ENCODE measurements around the gene PDIA2.

DNA sequence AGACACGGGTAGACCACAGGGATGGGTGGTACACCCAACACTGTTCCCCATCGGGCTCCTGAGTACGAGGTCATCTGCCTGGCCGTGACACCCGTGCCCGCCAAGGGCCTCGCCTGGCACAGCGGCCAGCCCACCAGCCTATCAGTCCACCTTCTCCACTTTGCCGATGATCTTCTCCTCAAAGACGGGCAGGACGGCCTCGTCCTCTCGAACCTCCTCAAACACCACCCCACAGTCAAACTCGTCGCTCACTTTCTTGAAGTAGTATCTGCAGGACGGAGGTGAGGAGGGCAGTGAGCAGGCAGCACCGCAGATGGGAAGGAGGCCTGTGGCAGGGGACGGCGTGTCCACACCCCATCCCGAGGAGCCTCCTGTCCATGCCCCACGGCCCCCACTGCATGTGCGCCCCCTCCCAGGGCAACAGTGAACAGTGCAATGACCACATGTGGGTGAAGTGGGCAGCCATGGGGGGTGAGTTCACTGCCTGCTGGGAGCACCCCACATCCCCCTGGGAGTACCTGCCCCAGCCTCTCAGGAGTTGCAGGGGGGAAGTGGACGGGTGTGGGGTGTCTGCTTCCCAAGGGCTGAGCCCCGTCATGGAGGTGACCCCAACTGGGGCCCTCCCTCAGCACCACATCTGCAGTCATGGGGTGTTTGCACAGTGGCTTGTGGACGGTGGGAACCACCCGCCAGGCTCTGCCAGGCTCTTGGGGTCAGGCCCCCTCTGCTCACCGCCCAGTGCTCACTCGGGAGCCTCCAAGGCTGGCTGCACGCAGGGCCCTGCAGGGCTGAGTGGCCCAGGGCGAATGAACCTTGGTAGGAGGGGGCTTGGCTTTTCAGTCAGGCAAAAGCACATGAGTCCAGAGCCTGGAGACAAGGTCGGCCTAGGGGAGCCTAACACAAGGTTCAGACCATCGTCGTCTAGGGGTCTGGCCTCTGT, 5.3 kb downstream of the PDIA2 start:
- TF ChIP-seq, protein P1, sequence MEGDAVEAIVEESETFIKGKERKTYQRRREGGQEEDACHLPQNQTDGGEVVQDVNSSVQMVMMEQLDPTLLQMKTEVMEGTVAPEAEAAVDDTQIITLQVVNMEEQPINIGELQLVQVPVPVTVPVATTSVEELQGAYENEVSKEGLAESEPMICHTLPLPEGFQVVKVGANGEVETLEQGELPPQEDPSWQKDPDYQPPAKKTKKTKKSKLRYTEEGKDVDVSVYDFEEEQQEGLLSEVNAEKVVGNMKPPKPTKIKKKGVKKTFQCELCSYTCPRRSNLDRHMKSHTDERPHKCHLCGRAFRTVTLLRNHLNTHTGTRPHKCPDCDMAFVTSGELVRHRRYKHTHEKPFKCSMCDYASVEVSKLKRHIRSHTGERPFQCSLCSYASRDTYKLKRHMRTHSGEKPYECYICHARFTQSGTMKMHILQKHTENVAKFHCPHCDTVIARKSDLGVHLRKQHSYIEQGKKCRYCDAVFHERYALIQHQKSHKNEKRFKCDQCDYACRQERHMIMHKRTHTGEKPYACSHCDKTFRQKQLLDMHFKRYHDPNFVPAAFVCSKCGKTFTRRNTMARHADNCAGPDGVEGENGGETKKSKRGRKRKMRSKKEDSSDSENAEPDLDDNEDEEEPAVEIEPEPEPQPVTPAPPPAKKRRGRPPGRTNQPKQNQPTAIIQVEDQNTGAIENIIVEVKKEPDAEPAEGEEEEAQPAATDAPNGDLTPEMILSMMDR (IDR thresholded peaks at IDR 0.05), result no peak
- TF ChIP-seq POLR2A (IDR thresholded peaks at IDR 0.05), result no peak
- TF ChIP-seq POLR2AphosphoS5 (IDR thresholded peaks at IDR 0.05), result no peak
